HG02610 (cell line): Measurements from ENCODE around the gene WWOX.

Source experiments
- ATAC-seq: cut with Tn5 transposase; IDR thresholded peaks from one replicate; pipeline ENCODE4 v1.9.1; 2021; ENCODE audit warnings: mild to moderate bottlenecking, moderate library complexity; ENCODE audit not compliant: unreplicated experiment

WWOX gene

DNA sequence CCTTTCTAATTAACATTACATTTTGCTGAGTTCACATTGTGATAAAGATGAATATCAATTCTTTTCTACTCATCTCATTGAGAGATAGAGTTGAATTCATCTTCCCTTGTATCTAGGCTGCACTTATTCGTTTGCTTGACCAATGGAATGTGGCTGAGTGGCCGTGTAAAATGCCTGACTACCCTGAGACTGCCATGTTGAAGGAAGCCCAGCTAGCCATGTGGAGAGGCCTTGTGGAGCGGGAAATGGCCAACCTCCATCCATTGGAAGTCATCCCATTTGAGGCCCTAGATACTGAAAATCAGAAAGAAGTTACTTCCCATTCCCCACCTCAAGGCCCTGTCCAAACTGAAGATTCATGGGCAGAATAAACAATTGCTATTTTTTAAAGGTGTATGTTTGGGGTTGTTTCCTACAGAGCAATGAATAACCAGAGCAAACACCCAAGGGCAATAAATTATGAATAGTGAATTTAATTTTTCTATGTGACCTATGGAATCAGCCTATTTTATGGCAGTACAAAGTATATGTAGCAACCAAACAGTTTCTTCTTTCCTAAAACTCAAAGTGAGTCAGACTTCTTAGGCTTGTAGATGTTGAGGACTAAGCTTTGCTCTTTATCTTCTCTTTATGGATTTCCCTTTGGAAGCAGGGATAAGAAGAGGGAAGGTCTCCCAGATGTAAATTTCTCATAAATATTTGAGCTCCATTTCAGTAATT is 956.0 kb downstream of the WWOX start:
- ATAC-seq, result no peak

DNA sequence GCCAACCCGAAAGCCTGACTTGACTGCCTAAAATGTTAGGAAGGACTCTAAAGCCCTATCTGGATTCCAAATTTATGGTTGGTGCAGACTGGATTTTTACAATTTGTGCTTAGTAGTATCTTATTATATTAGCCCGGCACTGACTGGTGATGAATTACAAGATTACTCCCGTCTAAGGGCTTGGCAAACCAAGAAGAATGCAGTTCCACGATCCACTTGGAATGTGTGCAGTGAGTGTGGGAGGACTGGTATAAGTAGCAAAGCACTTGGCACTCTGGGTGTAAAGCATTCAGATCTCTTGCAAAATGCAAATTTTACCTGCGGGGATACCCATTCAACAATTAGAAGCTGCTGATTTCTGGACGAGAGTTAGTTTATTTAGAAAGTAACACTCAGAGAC is 961.7 kb downstream of the WWOX start:
- no peak for ATAC-seq

DNA sequence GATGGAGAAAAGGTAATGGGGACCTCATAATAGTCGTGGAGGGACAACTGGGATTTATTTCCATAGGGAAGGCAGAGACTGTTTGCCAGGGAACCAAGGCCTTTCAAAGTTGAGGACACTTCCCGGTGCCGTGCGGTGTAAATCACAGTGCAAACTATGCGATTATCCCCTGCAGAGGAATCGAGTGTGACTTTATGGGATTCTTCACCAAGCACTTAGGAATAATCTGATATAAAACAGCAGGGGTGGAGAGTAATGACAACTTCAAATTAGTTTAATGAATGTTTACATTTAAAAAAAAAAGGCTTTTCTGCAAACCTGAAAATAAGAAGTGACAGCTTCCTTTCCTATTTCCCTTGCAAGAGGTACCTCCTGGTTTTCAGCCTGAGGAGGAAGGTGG is 962.9 kb downstream of the WWOX start:
- no peak for ATAC-seq

DNA sequence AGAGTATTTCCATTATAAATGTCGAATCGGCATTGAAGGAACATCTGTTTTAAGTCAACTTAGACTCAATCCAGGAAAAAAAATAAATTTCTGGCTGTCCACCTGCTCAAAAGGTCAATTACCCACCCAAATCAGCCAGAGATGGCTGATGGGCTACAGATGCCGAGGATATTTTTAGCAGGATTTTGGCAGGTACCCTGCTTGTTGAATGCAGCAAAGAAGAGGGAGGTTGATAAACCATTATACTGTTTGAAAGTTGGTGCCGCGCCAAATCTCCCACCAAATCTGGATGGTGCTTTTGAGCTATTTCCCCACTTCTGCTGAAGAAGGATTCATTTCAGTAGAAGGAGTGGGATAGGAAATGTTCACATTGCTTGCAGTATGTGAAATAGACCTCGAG is 963.4 kb downstream of the WWOX start:
- ATAC-seq, result no peak

DNA sequence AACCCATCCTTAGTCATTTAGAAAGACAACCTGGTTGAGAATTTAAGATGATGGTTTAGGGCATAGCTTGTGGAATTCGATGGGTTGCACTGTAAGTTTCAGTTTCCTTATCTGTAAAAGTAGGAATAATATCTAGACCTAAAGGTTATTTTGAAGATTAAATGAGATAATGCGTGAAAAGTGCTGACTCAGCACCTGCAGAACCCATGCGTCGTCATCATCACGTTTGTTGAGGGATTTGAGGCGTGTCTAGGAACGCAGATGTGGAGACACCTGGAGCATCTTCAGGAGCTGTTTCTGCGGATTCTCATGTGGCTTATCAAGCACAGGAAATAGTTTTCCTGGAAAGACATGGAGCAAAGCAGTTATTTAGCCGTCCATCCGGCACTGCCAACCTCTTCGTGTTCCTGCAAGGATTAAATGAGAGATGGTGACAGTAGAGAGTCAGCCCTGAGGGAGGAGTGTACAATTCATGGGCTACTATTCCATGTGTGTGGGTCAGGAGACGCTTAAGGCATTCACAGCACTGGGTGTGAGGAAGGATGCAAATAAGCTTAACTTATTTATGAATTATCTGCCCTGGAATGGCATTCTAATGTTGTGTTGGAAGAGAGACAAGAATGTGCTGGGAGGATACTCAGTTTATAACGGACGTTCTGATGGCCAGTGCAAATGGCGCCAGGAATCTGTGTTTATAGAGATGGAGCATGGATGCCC is 965.0 kb downstream of the WWOX start:
- ATAC-seq, result no peak

DNA sequence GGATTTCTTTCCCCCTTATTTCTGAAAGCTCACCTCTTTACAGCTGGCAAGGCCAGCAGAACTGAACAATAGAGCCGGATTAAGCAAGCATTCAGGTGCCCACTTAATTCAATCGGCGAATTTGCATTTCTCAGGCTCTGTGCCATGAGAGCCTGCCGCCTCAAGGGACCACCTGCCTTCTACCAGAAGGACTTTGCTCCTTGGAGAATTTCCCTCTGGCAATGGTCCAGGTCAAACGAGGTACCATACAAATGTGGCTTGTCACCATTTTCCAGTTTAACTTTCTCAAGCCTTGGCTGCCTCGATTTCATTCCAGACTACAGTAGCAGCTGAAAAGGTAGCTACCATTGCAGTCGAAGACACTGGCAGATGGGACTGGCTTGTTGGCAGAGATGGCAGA is 967.1 kb downstream of the WWOX start:
- no peak for ATAC-seq

DNA sequence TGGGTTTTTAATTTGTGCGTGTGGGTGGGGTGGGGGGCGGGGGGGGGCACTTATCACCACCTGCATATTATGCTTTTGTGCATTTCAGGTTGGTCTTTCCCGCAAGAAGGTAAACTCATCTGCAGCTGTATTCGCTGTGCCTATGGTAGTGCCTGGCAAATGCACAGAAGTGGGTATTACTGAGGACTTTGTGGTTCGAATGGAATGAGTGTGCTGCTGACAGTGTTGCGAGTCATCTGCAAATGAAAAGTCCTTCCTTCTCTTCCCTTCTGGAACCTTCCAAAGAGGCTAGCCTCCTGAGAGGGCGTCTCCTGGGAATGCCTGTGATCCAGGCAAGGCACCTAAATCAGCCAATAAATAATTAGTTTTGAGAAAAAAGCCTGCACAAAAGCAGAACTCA is 968.1 kb downstream of the WWOX start:
- no peak for ATAC-seq

DNA sequence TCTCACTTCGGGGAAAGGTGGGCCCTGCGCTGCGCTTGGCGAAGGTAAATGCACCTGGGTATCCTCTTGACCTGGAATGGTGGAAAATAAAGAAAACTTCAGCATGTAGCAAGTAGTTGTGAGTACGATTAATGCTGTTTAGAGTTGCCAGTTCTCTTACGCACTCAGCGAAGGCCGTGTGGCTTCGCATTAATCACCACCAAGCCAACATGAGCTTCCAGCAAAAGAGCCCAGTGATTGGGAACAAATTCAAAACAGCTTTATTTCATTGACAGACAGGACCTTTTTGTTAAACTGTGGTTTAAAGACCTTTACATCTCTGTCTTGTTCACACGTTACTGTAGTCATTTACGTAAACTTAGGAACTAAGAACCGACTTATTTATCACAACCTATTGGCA is 969.7 kb downstream of the WWOX start:
- no peak for ATAC-seq

DNA sequence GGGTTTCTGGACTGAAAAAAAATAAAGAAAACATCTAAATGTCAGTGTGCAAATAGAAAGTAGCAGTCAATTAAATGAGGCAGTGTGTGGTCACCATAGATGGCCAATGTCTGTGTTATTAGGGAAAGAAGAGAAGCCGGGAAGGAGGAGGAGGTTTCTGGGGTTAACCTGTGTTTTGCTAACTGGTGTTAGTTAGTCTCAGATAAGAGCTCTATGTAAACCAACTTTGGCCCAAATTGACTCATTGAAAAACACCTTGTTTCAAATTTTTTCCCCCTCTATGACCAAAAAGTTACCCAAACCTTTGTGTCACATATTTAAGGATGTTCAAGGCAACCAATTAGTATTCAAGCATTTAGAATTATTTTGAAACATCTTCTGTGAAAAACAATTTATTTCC is 970.2 kb downstream of the WWOX start:
- ATAC-seq, result no peak

DNA sequence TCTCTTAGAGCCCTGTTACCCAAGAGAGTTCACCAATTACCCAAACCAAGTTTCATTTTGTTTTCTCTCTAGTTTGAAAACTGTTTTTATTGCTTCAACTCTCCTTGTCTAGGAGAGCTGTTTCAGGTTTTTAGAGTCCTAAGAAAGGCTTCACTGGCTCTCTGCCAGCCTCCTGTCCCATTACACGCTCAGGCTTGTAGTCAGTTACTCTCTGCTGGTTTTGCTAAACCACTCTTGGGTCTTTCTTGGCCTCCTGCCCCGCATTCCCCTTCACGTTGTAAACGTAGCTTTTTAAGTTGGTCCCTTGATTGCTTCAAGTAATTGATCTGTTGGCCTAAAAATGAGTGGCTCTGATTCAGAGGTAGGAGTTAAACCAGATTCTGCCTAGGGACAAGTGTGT is 972.0 kb downstream of the WWOX start:
- no peak for ATAC-seq

DNA sequence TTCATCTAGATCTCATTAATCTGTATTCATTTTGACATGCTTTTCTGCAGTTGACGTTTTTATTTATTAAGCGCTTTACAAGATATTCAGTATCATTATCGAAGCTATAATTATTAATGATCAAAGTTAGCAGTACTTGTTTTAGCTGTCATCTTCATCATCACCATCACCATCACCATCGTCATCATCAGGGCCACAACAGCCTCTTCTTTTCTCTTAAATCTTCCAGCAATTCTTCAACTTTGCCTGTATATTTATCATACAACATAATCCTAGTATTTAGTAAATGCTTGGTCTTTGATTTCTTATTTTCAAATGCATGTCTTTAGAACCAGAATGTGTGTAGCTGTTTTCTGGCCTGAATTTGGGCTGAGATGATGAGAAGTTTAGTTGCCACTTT is 973.1 kb downstream of the WWOX start:
- no peak for ATAC-seq

DNA sequence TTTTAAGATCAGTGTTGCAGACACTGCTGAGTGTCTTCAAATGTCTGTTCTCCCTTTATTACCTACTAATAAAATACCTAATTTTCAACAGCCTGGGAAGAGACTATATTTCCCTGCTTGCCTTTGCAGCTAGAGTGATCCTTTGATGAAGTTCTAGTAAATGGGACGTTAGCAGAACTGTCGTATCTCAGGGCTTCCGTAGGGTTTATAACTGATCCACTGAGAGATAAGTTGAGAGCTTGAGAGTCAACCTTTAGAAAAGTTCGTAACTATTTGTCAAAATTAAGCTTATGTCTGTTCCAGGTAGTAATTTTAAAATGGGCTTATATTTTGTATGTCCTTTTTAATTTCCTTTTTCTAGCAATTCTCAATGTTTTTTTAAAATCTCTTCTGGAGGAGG is 974.1 kb downstream of the WWOX start:
- ATAC-seq, result no peak

DNA sequence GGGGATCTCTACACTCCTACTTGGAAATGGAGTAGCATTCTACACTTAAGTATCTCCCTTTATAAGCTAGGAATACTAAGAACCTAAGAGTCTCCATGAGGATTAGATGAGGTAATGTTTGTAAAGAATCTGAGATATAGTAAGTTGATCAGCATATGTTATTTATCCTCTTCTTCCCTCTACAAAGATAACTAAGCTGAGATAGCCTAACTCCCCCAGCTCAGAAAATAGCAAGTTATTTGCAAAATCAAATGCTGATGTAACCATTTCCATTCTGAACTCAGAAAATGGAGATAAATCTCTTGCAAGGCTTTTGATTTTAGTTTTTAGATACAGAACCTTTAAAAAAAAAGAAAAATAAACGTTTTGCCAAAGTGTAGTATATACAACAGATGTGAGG is 975.1 kb downstream of the WWOX start:
- no peak for ATAC-seq

DNA sequence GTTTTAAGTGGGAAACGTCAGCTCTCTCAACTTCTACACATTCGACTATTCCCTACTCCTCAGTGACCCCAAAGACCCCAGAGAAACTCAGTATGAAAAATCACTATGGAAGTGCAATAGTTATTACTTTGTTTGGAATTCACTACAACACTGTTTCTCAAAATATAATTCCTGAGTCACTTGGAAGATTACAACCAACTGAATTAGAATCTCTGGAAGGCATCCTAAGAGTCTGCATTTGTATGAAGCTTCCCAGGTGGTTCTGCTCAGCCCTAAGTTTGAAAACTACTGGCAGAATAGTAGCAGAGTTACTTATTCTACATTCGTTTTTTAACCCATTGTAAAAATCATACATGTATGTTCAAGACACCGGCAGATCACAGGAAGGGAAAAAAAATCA is 975.5 kb downstream of the WWOX start:
- ATAC-seq, result no peak

DNA sequence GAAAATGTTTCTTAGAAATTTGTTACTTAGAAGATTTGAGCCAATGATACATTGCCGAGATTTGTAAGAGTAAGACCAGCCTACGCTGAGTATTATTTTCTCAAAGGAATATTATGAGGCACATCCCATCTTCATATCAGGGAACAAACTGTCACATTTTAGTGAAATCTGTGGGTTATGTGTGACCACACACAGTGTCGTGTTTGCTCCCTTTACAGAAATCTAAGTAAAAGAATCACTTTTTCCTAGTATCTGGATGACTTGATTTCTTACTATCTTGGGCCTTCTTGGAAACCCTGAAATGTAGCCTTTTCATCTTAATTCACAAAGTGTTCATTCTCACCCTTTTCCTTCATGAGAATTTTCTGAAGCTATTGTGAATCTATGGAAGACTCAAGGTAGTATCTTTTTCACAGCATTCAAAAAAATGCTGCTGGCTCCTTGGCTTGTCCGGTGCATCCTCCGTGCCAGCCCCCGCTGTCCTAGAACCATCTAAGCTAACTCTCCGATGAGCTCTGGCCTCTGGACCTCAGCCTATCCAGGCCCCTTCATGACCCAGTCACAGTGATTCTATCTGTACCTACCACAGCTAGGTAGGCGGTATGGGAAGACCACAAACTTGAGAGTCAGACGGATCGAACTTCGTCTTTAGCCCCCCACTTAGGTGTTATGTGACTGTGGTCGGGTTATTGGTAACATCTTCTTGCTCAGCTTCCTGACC is 976.8 kb downstream of the WWOX start:
- ATAC-seq, result no peak

DNA sequence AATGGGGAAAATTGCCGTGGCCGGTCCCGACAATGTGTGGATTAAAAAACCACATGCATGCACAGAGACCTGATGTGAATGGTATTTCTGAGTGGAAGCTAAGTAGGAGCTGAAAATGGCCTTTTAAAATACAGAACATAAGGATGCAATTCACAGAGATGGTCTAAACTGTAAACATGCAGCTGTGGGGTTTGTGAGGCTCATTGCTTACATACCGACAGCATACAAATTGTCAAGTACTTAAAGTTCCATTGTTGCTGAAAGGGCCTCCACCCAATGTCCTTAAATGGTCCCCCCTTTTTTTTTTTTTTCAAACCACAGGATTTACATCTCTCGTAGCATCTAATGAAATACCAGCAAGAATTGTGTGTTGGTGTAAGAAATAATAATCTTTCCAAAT is 977.9 kb downstream of the WWOX start:
- no peak for ATAC-seq

DNA sequence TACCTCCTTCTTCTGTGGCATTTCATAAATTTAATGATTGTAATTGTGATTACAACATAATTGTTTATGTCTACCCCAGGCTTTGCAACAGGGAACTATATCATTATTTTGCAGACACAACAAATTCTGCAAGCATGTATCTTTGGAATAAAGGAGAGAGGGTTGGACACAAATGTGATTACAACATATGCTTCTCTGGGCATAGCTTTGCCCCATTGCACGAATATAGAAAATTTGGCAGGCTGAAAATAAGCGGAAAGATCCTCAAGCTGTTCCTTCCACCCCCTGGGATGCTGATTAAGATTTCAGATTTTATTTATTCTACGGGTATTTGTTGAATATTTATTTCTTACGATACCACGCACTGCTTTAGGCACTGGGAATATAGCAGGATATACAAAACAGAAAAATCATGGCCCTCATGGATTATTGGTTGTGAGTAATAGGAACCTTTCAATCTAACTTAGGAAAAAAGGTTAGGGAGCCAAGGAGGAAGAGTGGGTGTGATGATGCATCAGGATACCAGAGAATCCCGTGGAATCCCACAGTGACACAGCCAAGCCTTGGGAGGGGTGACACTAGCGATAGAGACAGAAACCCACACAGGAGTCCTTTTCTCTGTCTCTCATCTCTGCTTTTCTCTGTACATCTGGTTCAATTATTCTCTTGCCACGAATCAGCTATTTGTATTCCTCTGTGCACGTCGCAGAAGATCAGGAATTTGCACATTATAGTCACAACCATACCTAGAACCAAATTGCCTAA is 980.4 kb downstream of the WWOX start:
- no peak for ATAC-seq

DNA sequence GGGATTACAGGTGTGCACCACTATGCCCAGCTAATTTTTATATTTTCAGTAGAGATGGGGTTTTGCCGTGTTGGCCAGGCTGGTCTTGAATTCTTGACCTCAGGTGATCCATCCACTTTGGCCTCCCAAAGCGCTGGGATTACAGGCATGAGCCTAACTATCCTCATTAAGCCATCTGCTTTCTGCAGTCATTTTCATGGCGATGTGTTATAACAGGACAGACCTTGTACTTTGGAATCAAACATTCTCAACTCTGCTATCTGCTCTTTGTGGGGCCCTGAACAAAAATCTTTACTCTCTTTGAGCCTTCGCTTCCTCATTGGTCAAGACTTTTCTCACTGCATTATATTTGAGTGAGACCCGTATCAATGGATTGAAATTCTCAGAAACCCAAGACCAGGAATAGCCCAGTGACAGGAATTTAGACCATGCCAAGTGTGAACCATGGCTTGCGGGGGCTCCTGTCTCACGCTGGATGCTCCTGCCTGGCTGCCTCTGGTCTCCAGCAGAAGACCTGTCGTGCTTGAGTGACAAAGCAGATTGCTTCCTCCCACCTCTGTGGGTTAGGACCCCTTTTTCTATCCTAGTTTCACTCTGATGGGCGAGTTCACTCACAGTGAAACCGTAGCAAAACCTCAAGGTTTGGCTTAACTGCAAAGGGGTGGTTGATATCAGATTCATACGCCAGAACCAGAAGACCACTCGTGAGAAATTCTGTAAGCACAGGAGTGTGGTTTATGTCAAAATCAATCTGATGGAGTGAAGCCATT is 982.0 kb downstream of the WWOX start:
- no peak for ATAC-seq

DNA sequence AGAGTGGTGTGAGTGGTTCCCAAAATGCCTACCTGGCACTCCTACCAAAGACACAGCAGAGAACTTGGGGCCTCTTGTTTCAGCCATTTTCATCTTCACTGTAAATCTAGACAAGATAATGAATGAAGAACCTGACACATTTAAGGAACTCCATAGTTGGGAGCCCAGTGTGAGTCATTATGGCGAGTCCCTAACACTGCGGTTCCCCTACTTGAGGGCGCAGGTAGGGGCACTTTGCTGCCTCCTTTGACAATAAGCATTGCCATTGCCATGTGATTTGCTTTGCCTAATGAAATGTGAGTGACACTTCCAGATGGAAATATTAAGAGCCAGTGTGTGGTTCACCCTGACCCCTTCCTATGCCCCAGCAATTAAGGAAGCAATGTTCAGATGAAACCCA is 983.5 kb downstream of the WWOX start:
- ATAC-seq, result no peak

DNA sequence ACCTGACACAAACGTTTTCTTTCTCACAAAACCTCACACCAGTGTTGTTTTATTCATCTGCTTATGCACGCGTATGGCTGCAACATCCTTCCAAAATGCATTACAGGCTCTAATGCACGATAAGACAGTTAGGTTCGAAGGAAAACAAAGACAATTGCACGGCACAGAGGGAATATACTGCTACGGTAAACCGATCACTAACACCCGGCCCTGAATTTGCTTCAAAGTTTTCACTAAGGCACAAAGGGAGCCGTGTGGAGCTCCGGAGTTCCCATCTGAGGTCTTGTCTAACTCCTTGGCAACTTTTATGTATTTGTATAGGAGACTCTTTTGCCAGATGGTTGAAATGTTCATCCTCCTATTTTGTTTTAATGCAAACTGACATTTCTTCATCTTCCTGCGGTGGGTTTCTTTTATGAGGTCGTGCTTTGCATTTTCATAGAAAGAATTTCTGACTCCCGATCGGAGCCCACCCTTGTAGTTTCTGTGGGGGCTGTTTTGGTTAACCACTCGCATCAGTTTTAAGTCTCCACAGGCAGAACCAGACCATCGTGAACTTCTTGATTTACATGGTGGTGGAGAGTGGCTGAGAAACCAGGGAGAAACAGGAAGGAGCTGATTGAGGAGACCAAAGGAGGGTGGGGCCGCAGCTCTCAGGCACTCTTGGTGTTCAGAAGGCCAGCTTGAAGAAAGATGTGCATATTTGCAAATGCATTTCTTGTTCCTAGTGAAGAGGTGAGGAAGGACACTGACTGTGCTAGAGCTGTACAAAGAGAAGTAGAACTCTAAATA is 984.2 kb downstream of the WWOX start:
- no peak for ATAC-seq
